HCT116 (cell line): ENCODE data around the gene OPN4. TPM values are rescaled to one million over a fixed set of nuclear protein-coding genes. Genes with fewer than 3 reads are reported as not detected.

Experiments
- ATAC-seq: fragments of 200-7000 bp; cut with Tn5 transposase; 2 replicates; pipeline ENCODE4 v1.9.1; 2020; ENCODE audit warnings: mild to moderate bottlenecking, moderate library complexity
- BruUV-seq: library from RNA; stranded (reverse); fragments of 400-500 nt; replicated peaks from 2 replicates; lab custom pipeline; 2021; lab: Mats Ljungman, UMichigan
- CTCF ChIA-PET: fragments of 300-600 bp; sonication (Branson Sonifier 250); formaldehyde crosslinking; loops from one replicate; lab custom pipeline; 2021; ENCODE audit warnings: antibody characterized with exemption; lab: Charles Lee
- POLR2A ChIA-PET: fragments of 300-600, 350-600 bp; sonication (Branson Sonifier 250); formaldehyde crosslinking; loops from one replicate; lab custom pipeline; 2021; ENCODE audit warnings: antibody characterized with exemption; lab: Charles Lee
- RAD21 ChIA-PET, 2 experiments: fragments of 300-600 bp; sonication (Branson Sonifier 250); formaldehyde crosslinking; loops; one replicate each; lab custom pipeline; 2023; ENCODE audit warnings: low total read pairs in 2 of 2; ENCODE audit not compliant: uncharacterized antibody in 2 of 2, unreplicated experiment in 2 of 2, low non-redundant PET in 1 of 2; lab: Charles Lee
- DNase-seq: peaks from one replicate; pipeline ENCODE4 v3.0.0-alpha.2; 2010; ENCODE audit warnings: low read depth, low spot score
- H2AFZ ChIP-seq: fragments of 200-600 bp; shearing (Covaris generic), sonication (generic); 2 replicates; pipeline ENCODE4 v1.6.1; 2017; ENCODE audit warnings: low read depth, mixed run types, mixed read lengths, antibody characterized with exemption, low read length; ENCODE audit not compliant: poor library complexity, severe bottlenecking
- H3K27ac ChIP-seq: 2 replicates; pipeline ENCODE4 v1.5.1; 2012; ENCODE audit warnings: low read depth, low read length
- H3K27me3 ChIP-seq: fragments of 200-600 bp; sonication (generic); 2 replicates; pipeline ENCODE4 v1.6.1; 2016; ENCODE audit warnings: mixed run types, low read length, mixed read lengths; ENCODE audit not compliant: insufficient read depth
- H3K36me3 ChIP-seq, 2 experiments: fragments of 200-500 bp in 1 of 2; fragments of 200-600 bp in 1 of 2; sonication (Bioruptor generic) in 1 of 2; sonication (generic) in 1 of 2; 2 replicates each; pipeline versions ENCODE4 v1.5.1 to v1.6.1; 2014 to 2016; ENCODE audit warnings: low read length in 2 of 2, inconsistent platforms in 1 of 2, mixed read lengths in 1 of 2, mixed run types in 1 of 2; ENCODE audit not compliant: insufficient read depth in 2 of 2, control insufficient read depth in 1 of 2
- H3K4me1 ChIP-seq, 2 experiments: fragments of 200-600 bp in 1 of 2; sonication (generic) in 1 of 2; 2 replicates each; pipeline versions ENCODE4 v1.5.1 to v1.6.1; 2012 to 2017; ENCODE audit warnings: low read length in 2 of 2, inconsistent platforms in 1 of 2, mild to moderate bottlenecking in 1 of 2, mixed read lengths in 1 of 2, mixed run types in 1 of 2, moderate library complexity in 1 of 2; ENCODE audit not compliant: insufficient read depth in 2 of 2, control insufficient read depth in 1 of 2
- H3K4me2 ChIP-seq: fragments of 200-600 bp; sonication (generic); 2 replicates; pipeline ENCODE4 v1.6.1; 2017; ENCODE audit warnings: mixed run types, low read length, mixed read lengths
- H3K4me3 ChIP-seq, 2 experiments: fragments of 200-600 bp in 1 of 2; sonication (generic) in 1 of 2; replicated peaks in 1 of 2; 2 replicates each; pipeline ENCODE4 v1.5.1; 2011 to 2016; ENCODE audit warnings: low read length in 2 of 2, control low read depth in 1 of 2, low read depth in 1 of 2, mild to moderate bottlenecking in 1 of 2, mixed read lengths in 1 of 2, mixed run types in 1 of 2
- H3K79me2 ChIP-seq: fragments of 200-600 bp; sonication (generic); 2 replicates; pipeline ENCODE4 v1.6.1; 2017; ENCODE audit warnings: mild to moderate bottlenecking, mixed run types, low read length, moderate library complexity, mixed read lengths; ENCODE audit not compliant: insufficient read depth
- H3K9ac ChIP-seq: fragments of 200-600 bp; sonication (generic); 2 replicates; pipeline ENCODE4 v1.6.1; 2016; ENCODE audit warnings: low read length, mixed read lengths
- H3K9me2 ChIP-seq: fragments of 200-600 bp; sonication (generic), shearing (Covaris generic); 2 replicates; pipeline ENCODE4 v1.6.1; 2017; ENCODE audit warnings: mixed run types, mild to moderate bottlenecking, moderate library complexity; ENCODE audit not compliant: insufficient read depth
- H3K9me3 ChIP-seq, 2 experiments: fragments of 200-500 bp in 1 of 2; fragments of 200-600 bp in 1 of 2; sonication (Bioruptor generic) in 1 of 2; sonication (generic) in 1 of 2; 2 replicates each; pipeline ENCODE4 v1.6.1; 2014 to 2017; ENCODE audit warnings: low read length in 2 of 2, mixed read lengths in 2 of 2, inconsistent platforms in 1 of 2, low read depth in 1 of 2, mild to moderate bottlenecking in 1 of 2, mixed run types in 1 of 2, moderate library complexity in 1 of 2; ENCODE audit not compliant: control insufficient read depth in 1 of 2, insufficient read depth in 1 of 2
- H4K20me1 ChIP-seq: fragments of 200-600 bp; sonication (generic), shearing (Covaris generic); 2 replicates; pipeline ENCODE4 v1.6.1; 2017; ENCODE audit warnings: mixed run types, mild to moderate bottlenecking, moderate library complexity; ENCODE audit not compliant: insufficient read depth
- EGR1 ChIP-seq: IDR thresholded peaks from 2 replicates; pipeline ENCODE4 v1.6.1; 2012; ENCODE audit warnings: low read depth
- POLR2A ChIP-seq: IDR thresholded peaks from 2 replicates; pipeline ENCODE4 v1.7.0; 2011; ENCODE audit warnings: borderline replicate concordance; ENCODE audit not compliant: insufficient read depth, insufficient read length; ENCODE audit errors: extremely low read depth
- POLR2AphosphoS5 ChIP-seq: IDR thresholded peaks from 2 replicates; pipeline ENCODE4 v1.6.1; 2011; ENCODE audit warnings: mild to moderate bottlenecking, low read depth, low read length, moderate library complexity
- SIN3A ChIP-seq: IDR thresholded peaks from 2 replicates; pipeline ENCODE4 v1.6.1; 2012; ENCODE audit warnings: low read depth
- YY1 ChIP-seq: IDR thresholded peaks from 2 replicates; pipeline ENCODE4 v1.6.1; 2011; ENCODE audit warnings: low read length, low read depth, moderate library complexity, mild to moderate bottlenecking; ENCODE audit not compliant: insufficient replicate concordance; ENCODE audit errors: extremely low read depth
- ZNF274 ChIP-seq: fragments of 200-500 bp; sonication (Bioruptor generic); IDR thresholded peaks from 2 replicates; pipeline ENCODE4 v1.6.1; 2014; ENCODE audit warnings: mild to moderate bottlenecking, low read depth, low read length, inconsistent platforms
- intact Hi-C: fragments of 100-400 bp; cut with micrococcal nuclease; formaldehyde crosslinking; loops from 2 replicates; pipeline ENCODE4 v1.10.0; 2022
- total RNA-seq: library from RNA; stranded (reverse); gene quantifications from one replicate; pipeline ENCODE4 v1.2.1, GENCODE V29; 2021; ENCODE audit not compliant: unreplicated experiment
- TF ChIP-seq, protein P1 (sequence below): IDR thresholded peaks from 2 replicates; pipeline ENCODE4 v1.6.1; 2012
- TF ChIP-seq, protein P2 (sequence below): IDR thresholded peaks from 2 replicates; pipeline ENCODE4 v1.6.1; 2012; ENCODE audit warnings: low read depth

OPN4 gene
- total RNA-seq, 1 experiment from 2014 or later: not detected

DNA sequence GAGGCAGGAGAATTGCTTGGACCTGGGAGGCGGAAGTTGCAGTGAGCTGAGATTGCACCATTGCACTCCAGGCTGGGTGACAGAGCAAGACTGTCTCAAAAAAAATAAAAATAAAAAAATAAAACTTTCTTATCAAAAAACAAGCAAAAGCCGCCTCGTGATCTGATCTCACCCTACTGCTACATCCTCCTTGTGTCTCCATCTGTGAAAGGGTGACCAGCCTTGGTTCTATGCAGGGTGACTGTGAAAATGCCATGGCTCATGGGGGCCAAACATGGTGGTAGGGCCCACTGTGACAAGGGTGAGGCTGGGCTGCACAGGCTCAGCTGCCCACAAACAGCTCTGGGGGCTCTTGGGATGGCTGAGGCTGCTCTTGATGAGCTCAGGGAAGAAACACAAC, 968 bp upstream of the OPN4 start:
- Histone ChIP-seq H3K36me3 (no peaks in the 10 kb centered on the region), H3K9ac (no peak overlapping the region), H3K9me3 (no peaks in the 10 kb centered on the region), H3K4me2 (no peak overlapping the region), H3K9me2 (no peaks in the 10 kb centered on the region), H3K4me3 (no peak overlapping the region), H2AFZ (no peak overlapping the region), H3K79me2 (no peaks in the 10 kb centered on the region), H3K27ac (no peak overlapping the region), H4K20me1 (no peaks in the 10 kb centered on the region), H3K27me3 (no peaks in the 10 kb centered on the region), H3K4me1 (peaks cover 12 to 18% of the 10 kb centered on the region in 2 experiments)
- no peak for DNase-seq
- no TSS peak for BruUV-seq
- TF ChIP-seq YY1: no peak
- ChIA-PET RAD21 (no interaction called here), POLR2A (no interaction called here), CTCF (no interaction called here)
- ATAC-seq: no peak
- intact Hi-C loops: no loop called here

DNA sequence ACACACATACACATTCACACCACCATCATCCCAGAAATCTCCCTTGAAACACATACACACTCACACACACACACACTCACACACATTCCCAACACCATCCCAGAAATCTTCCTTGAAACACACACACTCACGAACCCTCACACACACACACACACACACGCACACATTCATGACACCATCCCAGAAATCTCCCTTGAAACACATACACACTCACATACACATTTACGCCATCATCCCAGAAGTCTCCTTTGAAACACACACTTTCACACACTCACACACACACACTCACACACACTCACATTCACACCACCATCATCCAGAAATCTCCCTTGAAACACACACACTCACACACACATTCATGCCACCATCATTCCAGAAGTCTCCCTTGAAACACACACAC, 360 bp upstream of the OPN4 start:
- Histone ChIP-seq H3K79me2 (no peaks in the 10 kb centered on the region), H3K27ac (no peak overlapping the region), H3K4me1 (peaks cover 6 to 12% of the 10 kb centered on the region in 2 experiments; a peak in 3 of 4 replicates), H4K20me1 (no peaks in the 10 kb centered on the region), H3K9ac (no peak overlapping the region), H2AFZ (no peak overlapping the region), H3K4me2 (no peak overlapping the region), H3K4me3 (no peak overlapping the region), H3K27me3 (no peaks in the 10 kb centered on the region), H3K9me3 (no peaks in the 10 kb centered on the region), H3K9me2 (no peaks in the 10 kb centered on the region), H3K36me3 (no peaks in the 10 kb centered on the region)
- CTCF ChIA-PET: no interaction called here
- POLR2A ChIA-PET: no interaction called here
- no TSS peak for BruUV-seq
- DNase-seq (no peak), ATAC-seq (no peak)
- RAD21 ChIA-PET: no interaction called here
- intact Hi-C loops: no loop called here
- no peak for TF ChIP-seq EGR1
- TF ChIP-seq SIN3A: no peak
- TF ChIP-seq, protein P1, sequence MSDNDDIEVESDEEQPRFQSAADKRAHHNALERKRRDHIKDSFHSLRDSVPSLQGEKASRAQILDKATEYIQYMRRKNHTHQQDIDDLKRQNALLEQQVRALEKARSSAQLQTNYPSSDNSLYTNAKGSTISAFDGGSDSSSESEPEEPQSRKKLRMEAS: no peak
- no peak for TF ChIP-seq YY1
- TF ChIP-seq POLR2A: no peak
- TF ChIP-seq, protein P2, sequence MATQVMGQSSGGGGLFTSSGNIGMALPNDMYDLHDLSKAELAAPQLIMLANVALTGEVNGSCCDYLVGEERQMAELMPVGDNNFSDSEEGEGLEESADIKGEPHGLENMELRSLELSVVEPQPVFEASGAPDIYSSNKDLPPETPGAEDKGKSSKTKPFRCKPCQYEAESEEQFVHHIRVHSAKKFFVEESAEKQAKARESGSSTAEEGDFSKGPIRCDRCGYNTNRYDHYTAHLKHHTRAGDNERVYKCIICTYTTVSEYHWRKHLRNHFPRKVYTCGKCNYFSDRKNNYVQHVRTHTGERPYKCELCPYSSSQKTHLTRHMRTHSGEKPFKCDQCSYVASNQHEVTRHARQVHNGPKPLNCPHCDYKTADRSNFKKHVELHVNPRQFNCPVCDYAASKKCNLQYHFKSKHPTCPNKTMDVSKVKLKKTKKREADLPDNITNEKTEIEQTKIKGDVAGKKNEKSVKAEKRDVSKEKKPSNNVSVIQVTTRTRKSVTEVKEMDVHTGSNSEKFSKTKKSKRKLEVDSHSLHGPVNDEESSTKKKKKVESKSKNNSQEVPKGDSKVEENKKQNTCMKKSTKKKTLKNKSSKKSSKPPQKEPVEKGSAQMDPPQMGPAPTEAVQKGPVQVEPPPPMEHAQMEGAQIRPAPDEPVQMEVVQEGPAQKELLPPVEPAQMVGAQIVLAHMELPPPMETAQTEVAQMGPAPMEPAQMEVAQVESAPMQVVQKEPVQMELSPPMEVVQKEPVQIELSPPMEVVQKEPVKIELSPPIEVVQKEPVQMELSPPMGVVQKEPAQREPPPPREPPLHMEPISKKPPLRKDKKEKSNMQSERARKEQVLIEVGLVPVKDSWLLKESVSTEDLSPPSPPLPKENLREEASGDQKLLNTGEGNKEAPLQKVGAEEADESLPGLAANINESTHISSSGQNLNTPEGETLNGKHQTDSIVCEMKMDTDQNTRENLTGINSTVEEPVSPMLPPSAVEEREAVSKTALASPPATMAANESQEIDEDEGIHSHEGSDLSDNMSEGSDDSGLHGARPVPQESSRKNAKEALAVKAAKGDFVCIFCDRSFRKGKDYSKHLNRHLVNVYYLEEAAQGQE: no peak
- no peak for TF ChIP-seq ZNF274
- TF ChIP-seq POLR2AphosphoS5: no peak
- TF ChIP-seq, all 23 proteins: peak for 0
